Ishikawa (cell line): Measurements from ENCODE around the gene ARID3A.

Experiments
- CEBPB ChIP-seq: IDR thresholded peaks from 2 replicates; pipeline ENCODE4 v1.6.1; 2012
- CREB1 ChIP-seq: IDR thresholded peaks from 2 replicates; pipeline ENCODE4 v1.6.1; 2012; ENCODE audit warnings: low read depth
- EGR1 ChIP-seq: IDR thresholded peaks from 2 replicates; pipeline ENCODE4 v1.6.1; 2012
- EP300 ChIP-seq: IDR thresholded peaks from 2 replicates; pipeline ENCODE4 v1.6.1; 2012; ENCODE audit warnings: borderline replicate concordance
- FOXM1 ChIP-seq: IDR thresholded peaks from 2 replicates; pipeline ENCODE4 v1.6.1; 2012; ENCODE audit warnings: low read depth, borderline replicate concordance
- MAX ChIP-seq: IDR thresholded peaks from 2 replicates; pipeline ENCODE4 v1.6.1; 2012
- NFIC ChIP-seq: IDR thresholded peaks from 2 replicates; pipeline ENCODE4 v1.6.1; 2012
- RAD21 ChIP-seq: IDR thresholded peaks from 2 replicates; pipeline ENCODE4 v1.6.1; 2012; ENCODE audit warnings: low read depth
- REST ChIP-seq: IDR thresholded peaks from 2 replicates; pipeline ENCODE4 v1.6.1; 2012; ENCODE audit warnings: low read depth, mild to moderate bottlenecking
- TAF1 ChIP-seq: IDR thresholded peaks from 2 replicates; pipeline ENCODE4 v1.6.1; 2012; ENCODE audit warnings: low read depth, mild to moderate bottlenecking
- TCF12 ChIP-seq: IDR thresholded peaks from 2 replicates; pipeline ENCODE4 v1.6.1; 2012; ENCODE audit warnings: low read depth
- TEAD4 ChIP-seq: IDR thresholded peaks from 2 replicates; pipeline ENCODE4 v1.6.1; 2012
- USF1 ChIP-seq: IDR thresholded peaks from 2 replicates; pipeline ENCODE4 v1.6.1; 2012
- YY1 ChIP-seq: IDR thresholded peaks from 2 replicates; pipeline ENCODE4 v1.6.1; 2012; ENCODE audit warnings: low read depth
- ZBTB7A ChIP-seq: IDR thresholded peaks from 2 replicates; pipeline ENCODE4 v1.6.1; 2012; ENCODE audit warnings: low read depth

Gene ARID3A

GRCh38 chr19:901216-902092, 24.4 kb upstream of the ARID3A start:
- TF ChIP-seq CREB1 (no peak), TAF1 (no peak), YY1 (no peak), EP300 (no peak), TCF12 (no peak), FOXM1 (no peak), ZBTB7A (no peak), NFIC (no peak), TEAD4 (no peak), CEBPB (no peak), USF1 (no peak), REST (no peak), RAD21 (no peak), EGR1 (no peak), MAX (no peak)

- TF ChIP-seq REST (no peak), EP300 (no peak), ZBTB7A (no peak), TAF1 (no peak), TEAD4 (no peak), USF1 (no peak), MAX (no peak), TCF12 (no peak), YY1 (no peak)
Observed at GRCh38 chr19:902093-902370, 23.8 kb upstream of the ARID3A start.

- TF ChIP-seq FOXM1 (no peak), CREB1 (no peak), YY1 (no peak), USF1 (no peak), NFIC (no peak), EP300 (no peak), TCF12 (no peak), RAD21 (no peak), TAF1 (no peak), CEBPB (no peak), TEAD4 (no peak), REST (no peak), MAX (no peak), ZBTB7A (no peak), EGR1 (no peak)
Observed at GRCh38 chr19:902446-903226, 23.2 kb upstream of the ARID3A start.
